GM18498 (cell line): ENCODE measurements around the gene ART3.
"Not testable (repeated sequence)": the region's sequence is repeated elsewhere in the genome, so short reads cannot be mapped to it uniquely, and the experiment has no call there.

ENCODE experiments used
- ATAC-seq: cut with Tn5 transposase; IDR thresholded peaks from one replicate; pipeline ENCODE4 v1.9.1; 2021; ENCODE audit warnings: mild to moderate bottlenecking, moderate library complexity; ENCODE audit not compliant: unreplicated experiment

The ART3 gene, protein sequence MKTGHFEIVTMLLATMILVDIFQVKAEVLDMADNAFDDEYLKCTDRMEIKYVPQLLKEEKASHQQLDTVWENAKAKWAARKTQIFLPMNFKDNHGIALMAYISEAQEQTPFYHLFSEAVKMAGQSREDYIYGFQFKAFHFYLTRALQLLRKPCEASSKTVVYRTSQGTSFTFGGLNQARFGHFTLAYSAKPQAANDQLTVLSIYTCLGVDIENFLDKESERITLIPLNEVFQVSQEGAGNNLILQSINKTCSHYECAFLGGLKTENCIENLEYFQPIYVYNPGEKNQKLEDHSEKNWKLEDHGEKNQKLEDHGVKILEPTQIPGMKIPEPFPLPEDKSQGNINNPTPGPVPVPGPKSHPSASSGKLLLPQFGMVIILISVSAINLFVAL

GRCh38 chr4:76074468-76074867 is at the start of gene ART3:
Gene ART3, plus strand, starts transcription at chr4:76074709. Its CDS starts 1,181 bp downstream, at chr4:76075890.
- ATAC-seq: no peak

DNA sequence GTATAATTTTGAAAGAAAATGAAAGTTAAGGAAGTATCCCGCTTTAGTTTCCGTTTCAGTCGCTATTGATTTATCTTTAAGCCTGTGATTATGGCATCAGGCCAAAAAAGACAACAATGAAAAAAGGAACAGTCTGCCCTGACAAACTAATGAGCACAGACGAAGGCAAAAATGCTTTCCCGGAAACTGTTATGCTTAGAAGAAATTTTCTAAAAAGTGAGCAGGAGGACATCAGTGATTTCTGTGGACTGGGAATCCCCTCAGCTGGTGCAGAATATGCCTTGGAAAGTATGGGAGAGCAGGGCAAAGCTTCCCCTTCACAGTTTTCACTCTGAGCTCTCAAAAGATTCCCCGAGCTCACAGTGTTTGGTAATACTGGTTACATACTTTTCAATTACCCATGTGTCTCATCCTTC is 46.2 kb upstream of the ART3 start:
- ATAC-seq: no peak

DNA sequence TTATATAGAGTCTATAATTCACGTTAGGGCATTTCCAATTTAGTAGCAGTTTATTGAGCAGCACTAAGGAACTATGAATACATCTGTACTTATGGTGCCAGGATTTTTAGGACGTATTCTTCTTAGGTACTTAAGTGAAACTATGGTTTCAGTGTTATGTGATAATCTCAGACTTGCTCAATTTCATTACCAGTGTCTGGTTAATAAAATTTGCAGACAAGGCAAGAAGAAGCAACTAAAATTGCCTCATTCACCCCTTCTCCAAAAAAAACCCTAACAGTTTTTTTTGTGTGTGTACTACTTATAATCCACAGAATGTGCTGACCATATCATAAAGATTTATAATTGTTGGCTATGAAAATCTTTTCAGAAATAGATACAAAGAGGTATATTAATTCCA is 45.2 kb upstream of the ART3 start:
- no peak for ATAC-seq

- peak; percentile 76 for ATAC-seq
Observed at GRCh38 chr4:76035141-76035540, 39.4 kb upstream of the ART3 start.

- ATAC-seq: no peak
Observed at GRCh38 chr4:76035799-76036380, 38.6 kb upstream of the ART3 start, which contains the start of gene CXCL11. Gene CXCL11, minus strand, starts transcription at chr4:76036070. Its CDS starts 83 bp downstream, at chr4:76035987.

DNA sequence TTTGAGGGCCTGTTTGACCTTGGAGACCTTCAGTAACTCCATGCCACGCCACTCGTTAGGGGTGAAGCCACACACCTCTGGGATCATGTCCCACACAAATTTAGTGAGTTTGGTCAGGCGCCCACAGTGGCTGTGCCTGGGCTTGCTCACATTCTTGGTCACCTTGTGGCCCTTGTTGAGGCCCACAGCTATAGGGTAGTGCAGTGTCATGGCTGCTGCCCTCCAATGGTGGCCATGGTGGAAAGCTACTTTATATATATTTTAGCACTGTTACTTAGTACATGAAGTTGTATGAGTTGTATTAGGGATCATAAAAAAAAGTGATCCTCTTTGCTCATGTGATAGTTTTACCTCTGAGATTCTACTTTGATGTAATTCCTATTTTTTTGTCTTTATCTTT is 37.7 kb upstream of the ART3 start:
- peak; percentile 50 for ATAC-seq

DNA sequence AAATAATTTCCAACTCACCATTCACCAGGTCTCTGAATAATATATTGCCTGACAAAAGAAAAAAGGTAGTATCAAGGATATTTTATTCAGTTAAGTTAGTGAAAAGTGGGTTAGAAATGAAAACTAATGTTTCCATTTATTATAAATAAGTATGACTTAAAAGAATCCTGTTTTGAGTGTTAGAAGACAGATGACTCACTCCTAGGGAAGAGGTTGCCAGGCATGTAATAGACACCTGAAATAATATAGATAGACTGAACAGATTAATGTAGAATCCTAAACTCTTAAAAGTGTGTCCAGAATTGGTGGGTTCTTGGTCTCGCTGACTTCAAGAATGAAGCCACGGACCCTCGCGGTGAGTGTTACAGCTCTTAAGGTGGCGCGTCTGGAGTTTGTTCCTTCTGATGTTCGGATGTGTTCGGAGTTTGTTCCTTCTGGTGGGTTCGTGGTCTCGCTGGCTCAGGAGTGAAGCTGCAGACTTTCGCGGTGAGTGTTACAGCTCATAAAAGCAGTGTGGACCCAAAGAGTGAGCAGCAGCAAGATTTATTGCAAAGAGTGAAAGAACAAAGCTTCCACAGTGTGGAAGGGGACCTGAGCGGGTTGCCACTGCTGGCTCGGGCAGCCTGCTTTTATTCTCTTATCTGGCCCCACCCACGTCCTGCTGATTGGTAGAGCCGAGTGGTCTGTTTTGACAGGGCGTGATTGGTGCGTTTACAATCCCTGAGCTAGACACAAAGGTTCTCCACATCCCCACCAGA is 32.1 kb upstream of the ART3 start:
- not testable (repeated sequence) for ATAC-seq

DNA sequence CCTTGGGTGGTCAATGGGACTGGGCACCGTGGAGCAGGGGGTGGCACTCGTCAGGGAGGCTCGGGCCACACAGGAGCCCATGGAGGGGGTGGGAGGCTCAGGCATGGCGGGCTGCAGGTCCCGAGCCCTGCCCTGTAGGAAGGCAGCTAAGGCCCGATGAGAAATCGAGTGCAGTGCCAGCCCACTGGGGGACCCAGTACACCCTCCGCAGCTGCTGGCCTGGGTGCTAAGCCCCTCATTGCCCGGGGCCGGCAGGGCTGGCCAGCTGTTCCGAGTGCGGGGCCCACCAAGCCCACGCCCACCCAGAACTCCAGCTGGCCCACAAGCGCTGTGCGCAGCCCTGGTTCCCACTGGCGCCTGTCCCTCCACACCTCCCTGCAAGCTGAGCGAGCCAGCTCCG is 31.2 kb upstream of the ART3 start:
- not testable (repeated sequence) for ATAC-seq

DNA sequence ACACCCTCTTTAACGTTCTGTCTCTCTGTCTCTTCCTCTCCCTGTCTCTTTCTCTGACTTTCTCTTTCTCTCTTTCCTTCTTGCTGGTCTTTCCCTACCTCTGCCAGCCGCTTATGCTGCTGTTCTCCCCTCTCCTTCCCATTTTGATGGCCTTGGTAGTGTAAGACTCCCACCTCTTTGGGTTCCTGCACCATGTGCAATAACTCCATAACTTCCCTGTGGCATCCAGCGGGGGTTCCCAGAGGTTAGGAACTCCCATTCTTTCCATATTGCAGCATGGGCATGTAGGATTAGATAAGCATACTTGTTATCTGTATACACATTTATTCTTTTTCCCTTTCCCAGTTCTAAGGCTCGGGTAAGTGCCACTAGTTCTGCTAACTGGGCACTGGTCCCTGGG is 29.8 kb upstream of the ART3 start:
- not testable (repeated sequence) for ATAC-seq

DNA sequence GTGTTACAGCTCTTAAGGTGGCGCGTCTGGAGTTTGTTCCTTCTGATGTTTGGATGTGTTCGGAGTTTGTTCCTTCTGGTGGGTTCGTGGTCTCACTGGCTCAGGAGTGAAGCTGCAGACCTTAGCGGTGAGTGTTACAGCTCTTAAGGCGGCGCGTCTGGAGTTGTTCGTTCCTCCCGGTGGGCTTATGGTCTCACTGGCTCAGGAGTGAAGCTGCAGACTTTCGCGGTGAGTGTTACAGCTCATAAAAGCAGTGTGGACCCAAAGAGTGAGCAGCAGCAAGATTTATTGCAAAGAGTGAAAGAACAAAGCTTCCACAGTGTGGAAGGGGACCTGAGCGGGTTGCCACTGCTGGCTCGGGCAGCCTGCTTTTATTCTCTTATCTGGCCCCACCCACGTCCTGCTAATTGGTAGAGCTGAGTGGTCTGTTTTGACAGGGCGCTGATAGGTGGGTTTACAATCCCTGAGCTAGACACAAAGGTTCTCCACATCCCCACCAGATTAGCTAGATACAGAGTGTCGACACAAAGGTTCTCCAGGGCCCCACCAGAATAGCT is 24.6 kb upstream of the ART3 start:
- not testable (repeated sequence) for ATAC-seq

GRCh38 chr4:76050560-76051050 is 23.9 kb upstream of the ART3 start:
- not testable (repeated sequence) for ATAC-seq

DNA sequence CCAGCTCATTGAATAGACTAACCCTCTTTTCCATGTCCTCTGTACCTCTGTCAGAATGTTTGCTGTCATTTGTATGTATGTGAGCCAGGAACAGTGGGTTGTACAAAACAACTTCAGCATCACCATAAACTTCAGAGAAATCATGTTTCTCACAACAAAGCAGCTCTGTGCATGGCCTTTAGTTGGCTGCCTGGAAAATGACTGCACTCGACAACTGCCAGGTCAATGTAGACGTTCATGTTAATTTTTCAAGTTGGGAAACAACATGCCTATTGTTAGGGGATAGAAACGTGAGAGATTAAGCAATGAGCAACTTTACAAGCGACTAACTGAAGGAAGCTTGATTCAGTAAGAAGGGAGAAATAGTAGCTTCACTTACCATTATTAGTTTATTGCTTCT is 20.8 kb upstream of the ART3 start:
- ATAC-seq: no peak

- peak; percentile 96 for ATAC-seq
Observed at GRCh38 chr4:76055016-76055415, 19.5 kb upstream of the ART3 start.

DNA sequence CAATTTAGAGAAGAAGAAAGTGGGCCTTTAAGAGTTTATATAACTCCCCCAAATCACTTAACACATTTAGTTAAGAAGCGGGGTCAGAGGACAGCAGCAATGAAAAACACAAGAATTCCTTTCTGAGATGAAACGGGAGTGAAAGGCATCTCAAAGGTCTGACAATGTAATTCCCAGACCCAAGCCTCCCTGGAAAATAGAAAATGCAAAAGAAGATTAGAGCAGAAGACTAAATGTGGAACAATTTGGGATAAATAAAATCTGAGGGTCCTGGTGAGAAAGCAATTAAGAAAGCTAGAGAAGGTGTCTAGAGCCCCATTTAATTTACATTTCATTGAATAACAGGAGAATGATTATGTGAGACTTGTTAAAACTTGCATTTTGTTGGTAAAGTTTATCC is 19.1 kb upstream of the ART3 start:
- no peak for ATAC-seq

GRCh38 chr4:76058302-76058701 is 16.2 kb upstream of the ART3 start:
- ATAC-seq: peak; percentile 45

GRCh38 chr4:76058888-76059426 is 15.6 kb upstream of the ART3 start:
- ATAC-seq: no peak

- ATAC-seq: no peak
Observed at GRCh38 chr4:76059750-76060149, 14.8 kb upstream of the ART3 start.

DNA sequence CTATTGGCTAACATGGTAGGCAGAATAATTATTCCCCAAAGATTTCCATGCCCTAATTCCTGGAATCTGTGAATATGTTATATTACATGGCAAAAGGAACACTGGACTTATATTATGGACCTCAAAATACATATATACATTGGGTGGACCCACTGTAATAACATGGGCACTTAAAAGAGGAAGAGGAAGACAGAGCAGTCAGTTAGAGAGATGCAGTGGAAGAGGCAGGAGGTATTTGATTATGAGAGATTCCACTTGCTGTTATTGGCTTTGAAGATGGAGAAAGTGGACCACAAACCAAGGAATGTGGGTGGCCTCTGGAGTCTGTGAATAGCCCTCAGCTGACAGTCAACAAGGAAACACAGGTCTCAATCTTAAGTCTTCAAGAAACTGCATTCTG is 14.0 kb upstream of the ART3 start:
- ATAC-seq: no peak

DNA sequence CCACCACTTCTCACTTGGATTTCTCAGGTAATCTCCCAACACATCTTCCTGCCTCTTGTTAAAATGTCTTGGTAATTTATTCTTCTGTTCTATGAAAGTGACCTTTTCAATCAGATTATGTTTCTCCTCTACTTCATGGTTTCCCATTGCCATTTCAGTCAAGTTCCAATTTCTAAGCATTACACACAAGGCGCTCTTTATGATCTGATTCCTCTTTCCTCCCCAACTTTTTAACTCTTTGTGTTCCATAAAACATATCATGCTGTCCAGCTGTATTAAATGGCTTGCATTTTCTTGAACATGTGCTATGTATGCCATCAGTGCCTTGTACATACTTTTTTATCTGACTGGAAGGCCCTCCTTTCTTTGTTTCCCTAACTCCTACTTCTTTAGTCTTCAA is 13.1 kb upstream of the ART3 start:
- ATAC-seq: no peak

DNA sequence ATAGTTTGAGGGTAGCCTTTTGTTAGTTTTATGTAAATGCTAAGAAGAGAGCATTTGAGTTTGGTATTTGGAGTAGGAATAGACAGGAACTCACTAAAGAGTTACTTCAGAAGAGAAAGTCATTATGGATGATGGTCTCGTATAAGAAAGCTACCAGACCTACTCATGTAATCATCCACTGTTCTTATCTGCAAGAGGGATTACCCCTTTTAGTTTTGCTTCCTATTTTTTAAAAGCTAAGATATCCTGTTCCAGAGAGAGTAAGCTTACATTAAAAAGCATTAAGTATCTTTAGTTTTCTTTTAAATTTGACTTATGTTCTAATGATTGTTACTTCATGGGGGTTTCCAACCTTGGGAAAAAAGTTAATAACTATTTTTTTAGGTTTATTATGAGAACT is 12.5 kb upstream of the ART3 start:
- ATAC-seq: peak; percentile 61

DNA sequence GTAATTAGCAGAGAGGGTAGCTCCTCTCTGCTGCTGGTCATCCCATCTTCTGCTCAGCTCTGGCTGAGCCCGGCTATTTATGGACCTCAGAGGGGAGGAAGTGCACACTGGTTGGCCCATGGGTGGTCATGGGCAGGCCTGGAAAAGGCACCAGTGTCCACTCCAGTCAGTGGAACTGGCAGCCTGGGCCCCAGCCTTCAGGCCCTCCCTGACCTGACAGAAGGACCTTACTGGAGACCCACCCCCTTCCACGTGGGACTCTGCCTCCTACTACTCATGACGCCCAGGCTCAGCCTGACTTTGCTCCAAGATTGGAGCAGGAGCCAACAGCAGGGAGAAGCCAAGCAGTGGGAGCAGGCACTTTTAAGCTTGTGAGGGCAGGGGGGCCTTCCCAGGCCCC is 8.0 kb upstream of the ART3 start:
- no peak for ATAC-seq
